Endothelial cell of umbilical vein (primary cell): ENCODE data around the gene NANS. TPM values are rescaled to one million over a fixed set of nuclear protein-coding genes. Genes with fewer than 3 reads are reported as not detected.

Source experiments
- BruUV-seq: library from RNA; stranded (reverse); fragments of 400-500 nt; replicated peaks from 2 replicates; lab custom pipeline; 2021; lab: Mats Ljungman, UMichigan
- CTCF ChIA-PET: fragments of 300-600, 350-600 bp; sonication (Branson Sonifier 250); formaldehyde crosslinking; loops from one replicate; lab custom pipeline; 2021; ENCODE audit warnings: antibody characterized with exemption, inconsistent platforms; lab: Charles Lee
- POLR2A ChIA-PET: fragments of 300-600, 350-600 bp; sonication (Branson Sonifier 250); formaldehyde crosslinking; loops from one replicate; lab custom pipeline; 2021; ENCODE audit warnings: antibody characterized with exemption, inconsistent platforms; lab: Charles Lee
- DNase-seq: peaks from one replicate; pipeline ENCODE4 v3.0.0-alpha.2; 2011; ENCODE audit warnings: low read depth, low spot score
- FAIRE-seq: peaks from 2 replicates; lab custom pipeline; 2011; peaks lifted over from hg19 to GRCh38; lab: Jason Lieb, UNC
- H2AFZ ChIP-seq: 2 replicates; pipeline ENCODE4 v1.6.0; 2012; ENCODE audit warnings: low read depth, low read length, control low read depth, inconsistent platforms
- H3K27ac ChIP-seq: 2 replicates; pipeline ENCODE4 v1.5.1; 2011; ENCODE audit warnings: low read depth, mild to moderate bottlenecking, control low read depth, low read length, moderate library complexity; ENCODE audit not compliant: insufficient read depth
- H3K27me3 ChIP-seq, 2 experiments: 2 replicates each; pipeline versions ENCODE4 v1.6.0 to v1.6.1; 2011; ENCODE audit warnings: low read length in 2 of 2, mixed read lengths in 1 of 2; ENCODE audit not compliant: control insufficient read depth in 2 of 2, insufficient read depth in 2 of 2
- H3K36me3 ChIP-seq, 2 experiments: 2 replicates in 1 of 2; 3 replicates in 1 of 2; pipeline ENCODE4 v1.5.1; 2011; ENCODE audit warnings: low read length in 2 of 2, mild to moderate bottlenecking in 1 of 2, moderate library complexity in 1 of 2; ENCODE audit not compliant: control insufficient read depth in 2 of 2, insufficient read depth in 2 of 2; ENCODE audit errors: extremely low read depth in 1 of 2
- H3K4me1 ChIP-seq: 3 replicates; pipeline ENCODE4 v1.5.1; 2011; ENCODE audit warnings: mild to moderate bottlenecking, low read length; ENCODE audit not compliant: control insufficient read depth, insufficient read depth; ENCODE audit errors: extremely low read depth
- H3K4me2 ChIP-seq: 2 replicates; pipeline ENCODE4 v1.6.1; 2011; ENCODE audit warnings: low read length, control low read depth, mixed read lengths; ENCODE audit not compliant: insufficient read depth
- H3K4me3 ChIP-seq, 3 experiments: fragments of 200-600 bp in 1 of 3; sonication (generic), shearing (Covaris generic) in 1 of 3; replicated peaks in 1 of 3; 2 replicates each; pipeline ENCODE4 v1.5.1; 2011 to 2016; ENCODE audit warnings: control low read depth in 3 of 3, low read length in 3 of 3, mild to moderate bottlenecking in 2 of 3, inconsistent platforms in 1 of 3, low read depth in 1 of 3, moderate library complexity in 1 of 3; ENCODE audit not compliant: insufficient read depth in 1 of 3
- H3K79me2 ChIP-seq: 2 replicates; pipeline ENCODE4 v1.6.0; 2012; ENCODE audit warnings: low read length, inconsistent platforms; ENCODE audit not compliant: control insufficient read depth, insufficient read depth
- H3K9ac ChIP-seq: replicated peaks from 2 replicates; pipeline ENCODE3; 2011; ENCODE audit warnings: low read length, control low read depth; ENCODE audit not compliant: insufficient read depth; ENCODE audit errors: extremely low read depth
- H3K9me1 ChIP-seq: replicated peaks from 3 replicates; pipeline ENCODE4 v1.6.0; 2011; ENCODE audit warnings: mild to moderate bottlenecking, low read length; ENCODE audit not compliant: control insufficient read depth, insufficient read depth; ENCODE audit errors: extremely low read depth
- H3K9me3 ChIP-seq: replicated peaks from 2 replicates; pipeline ENCODE4 v1.5.1; 2012; ENCODE audit warnings: low read length, inconsistent platforms; ENCODE audit not compliant: control insufficient read depth, insufficient read depth
- H4K20me1 ChIP-seq: replicated peaks from 2 replicates; pipeline ENCODE3; 2011; ENCODE audit warnings: mild to moderate bottlenecking, low read length; ENCODE audit not compliant: control insufficient read depth, insufficient read depth; ENCODE audit errors: extremely low read depth
- EZH2 ChIP-seq: IDR thresholded peaks from 2 replicates; pipeline ENCODE4 v1.6.1; 2012; ENCODE audit warnings: borderline replicate concordance, low read depth, mild to moderate bottlenecking, moderate library complexity, low read length, inconsistent platforms; ENCODE audit not compliant: severe bottlenecking
- FOS ChIP-seq: IDR thresholded peaks from 2 replicates; pipeline ENCODE4 v1.6.1; 2011; ENCODE audit warnings: mild to moderate bottlenecking, low read length, moderate library complexity, borderline replicate concordance; ENCODE audit not compliant: insufficient read depth
- GATA2 ChIP-seq: IDR thresholded peaks from 2 replicates; pipeline ENCODE4 v1.7.0; 2011; ENCODE audit warnings: low read depth, mild to moderate bottlenecking, moderate library complexity, mixed read lengths, low read length; ENCODE audit not compliant: insufficient read length, insufficient read depth
- JUN ChIP-seq: IDR thresholded peaks from 2 replicates; pipeline ENCODE4 v1.6.1; 2011; ENCODE audit warnings: borderline replicate concordance, low read depth; ENCODE audit not compliant: insufficient read length, insufficient read depth
- MAX ChIP-seq: IDR thresholded peaks from 2 replicates; pipeline ENCODE4 v1.6.1; 2011; ENCODE audit not compliant: insufficient read depth, insufficient read length
- MYC ChIP-seq: IDR thresholded peaks from one replicate; pipeline ENCODE4 v1.6.1; 2011; ENCODE audit warnings: mild to moderate bottlenecking, low read depth, low read length
- POLR2A ChIP-seq: IDR thresholded peaks from 2 replicates; pipeline ENCODE4 v1.6.1; 2012; ENCODE audit warnings: low read depth, mild to moderate bottlenecking, control low read depth, low read length
- POLR2AphosphoS5 ChIP-seq: IDR thresholded peaks from 2 replicates; pipeline ENCODE4 v1.6.1; 2012; ENCODE audit warnings: low read depth, mild to moderate bottlenecking, control low read depth, low read length, moderate library complexity; ENCODE audit not compliant: insufficient read depth
- dilution Hi-C: fragments of 300-500 bp; cut with MboI; formaldehyde crosslinking; loops from one replicate; pipeline ENCODE4 v1.15.0; 2019; ENCODE audit warnings: low sequenced_read_pairs; ENCODE audit not compliant: extremely low pct_ligation_motif_present
- intact Hi-C: fragments of 100-400 bp; cut with micrococcal nuclease; formaldehyde crosslinking; loops from one replicate; pipeline ENCODE4 v1.10.0; 2022
- polyA plus RNA-seq, 4 experiments: library from polyadenylated mRNA; depleted of rRNA in 3 of 4; stranded (reverse) in 3 of 4; unstranded in 1 of 4; fragments of >200 nt; gene quantifications; 2 replicates each; pipeline versions ENCODE4 v1.2.1 to v1.2.3, GENCODE V29; 2011 to 2012; ENCODE audit warnings: missing spikeins in 1 of 4
- total RNA-seq: library from RNA; stranded (reverse); gene quantifications from 2 replicates; pipeline ENCODE4 v1.2.3, GENCODE V29; 2021
- TF ChIP-seq, protein P1 (sequence below), 2 donors: IDR thresholded peaks; 1 replicate in 1 of 2; 2 replicates in 1 of 2; pipeline ENCODE4 v1.5.1; 2011; ENCODE audit warnings: low read length in 2 of 2, mild to moderate bottlenecking in 2 of 2, moderate library complexity in 2 of 2, control low read depth in 1 of 2, inconsistent platforms in 1 of 2, low read depth in 1 of 2; ENCODE audit not compliant: insufficient read depth in 1 of 2; ENCODE audit errors: extremely low read depth in 1 of 2

Gene NANS
- total and polyA plus RNA-seq, 2 donors (not counting 3 experiments of a cell fraction or from before 2014, with no cell fraction given): 85.1 to 108 TPM

DNA sequence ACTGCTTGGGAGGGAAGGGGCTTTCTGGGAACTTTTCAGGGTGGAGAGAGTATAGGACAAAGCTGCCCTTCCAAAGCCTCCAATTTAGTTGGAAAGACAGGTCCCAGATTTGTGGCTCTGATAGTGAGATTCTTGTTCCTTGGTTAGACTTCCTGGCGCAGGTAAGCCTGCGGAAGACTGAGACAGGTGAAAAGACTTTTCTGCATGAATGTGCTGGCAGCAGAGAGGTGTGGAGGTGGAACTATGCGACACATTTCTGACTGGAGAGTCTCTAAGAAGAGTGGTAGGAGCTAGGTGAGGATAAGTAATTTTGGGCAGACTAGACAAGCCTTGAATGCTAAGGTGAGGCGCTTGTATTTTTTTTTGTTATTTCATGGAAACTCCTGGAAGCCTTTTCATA is 29.9 kb downstream of the NANS start:
- dilution Hi-C loops: no loop called here
- Histone ChIP-seq H3K9ac (no peak overlapping the region), H4K20me1 (no peaks in the 10 kb centered on the region), H3K36me3 (peaks cover 3 to 10% of the 10 kb centered on the region in 2 experiments), H3K4me2 (no peak overlapping the region), H2AFZ (no peak overlapping the region), H3K9me1 (no peaks in the 10 kb centered on the region), H3K79me2 (no peaks in the 10 kb centered on the region), H3K27ac (no peak overlapping the region), H3K4me1 (peaks cover 7% of the 10 kb centered on the region), H3K27me3 (no peaks in the 10 kb centered on the region), H3K4me3 (no peak overlapping the region), H3K9me3 (no peaks in the 10 kb centered on the region)
- no TSS peak for BruUV-seq
- TF ChIP-seq JUN (no peak), FOS (no peak), POLR2AphosphoS5 (no peak), EZH2 (no peak), POLR2A (no peak), GATA2 (no peak), MYC (no peak), MAX (no peak)
- TF ChIP-seq, protein P1, sequence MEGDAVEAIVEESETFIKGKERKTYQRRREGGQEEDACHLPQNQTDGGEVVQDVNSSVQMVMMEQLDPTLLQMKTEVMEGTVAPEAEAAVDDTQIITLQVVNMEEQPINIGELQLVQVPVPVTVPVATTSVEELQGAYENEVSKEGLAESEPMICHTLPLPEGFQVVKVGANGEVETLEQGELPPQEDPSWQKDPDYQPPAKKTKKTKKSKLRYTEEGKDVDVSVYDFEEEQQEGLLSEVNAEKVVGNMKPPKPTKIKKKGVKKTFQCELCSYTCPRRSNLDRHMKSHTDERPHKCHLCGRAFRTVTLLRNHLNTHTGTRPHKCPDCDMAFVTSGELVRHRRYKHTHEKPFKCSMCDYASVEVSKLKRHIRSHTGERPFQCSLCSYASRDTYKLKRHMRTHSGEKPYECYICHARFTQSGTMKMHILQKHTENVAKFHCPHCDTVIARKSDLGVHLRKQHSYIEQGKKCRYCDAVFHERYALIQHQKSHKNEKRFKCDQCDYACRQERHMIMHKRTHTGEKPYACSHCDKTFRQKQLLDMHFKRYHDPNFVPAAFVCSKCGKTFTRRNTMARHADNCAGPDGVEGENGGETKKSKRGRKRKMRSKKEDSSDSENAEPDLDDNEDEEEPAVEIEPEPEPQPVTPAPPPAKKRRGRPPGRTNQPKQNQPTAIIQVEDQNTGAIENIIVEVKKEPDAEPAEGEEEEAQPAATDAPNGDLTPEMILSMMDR (IDR thresholded peaks at IDR 0.05; ENCODE audit: extremely low read depth in 1 of 2, insufficient read depth in 1 of 2, low read depth in 1 of 2, low read length in 2 of 2): no peak
- CTCF ChIA-PET: interaction anchor here (1.3 to 1.5 kb wide), 2 partner anchors 12 to 83 kb away, joined by 3 to 5 read pairs; no protein-coding TSS in a partner anchor
- DNase-seq: no peak
- FAIRE-seq: no peak
- intact Hi-C loops: loop anchor here (2.0 kb wide), 1 partner anchor 170 kb away; no protein-coding TSS in a partner anchor
- POLR2A ChIA-PET: no interaction called here
